GM18951 (cell line): ENCODE data around the gene NR4A1.

Experiments
- POLR2A ChIP-seq: IDR thresholded peaks from 4 replicates; pipeline ENCODE4 v1.6.1; 2011; ENCODE audit warnings: mild to moderate bottlenecking; ENCODE audit not compliant: insufficient read length, insufficient read depth; ENCODE audit errors: extremely low read depth
- in situ Hi-C: fragments of 300-500 bp; cut with MboI; formaldehyde crosslinking; loops from one replicate; pipeline ENCODE4 v1.12.0; 2022; ENCODE audit warnings: low sequenced_read_pairs, mixed read lengths, inconsistent platforms; ENCODE audit not compliant: unreplicated experiment

NR4A1 gene

GRCh38 chr12:52010692-52011601 is 40.3 kb upstream of the NR4A1 start:
- in situ Hi-C loops, result no loop called here
- no peak for TF ChIP-seq POLR2A

DNA sequence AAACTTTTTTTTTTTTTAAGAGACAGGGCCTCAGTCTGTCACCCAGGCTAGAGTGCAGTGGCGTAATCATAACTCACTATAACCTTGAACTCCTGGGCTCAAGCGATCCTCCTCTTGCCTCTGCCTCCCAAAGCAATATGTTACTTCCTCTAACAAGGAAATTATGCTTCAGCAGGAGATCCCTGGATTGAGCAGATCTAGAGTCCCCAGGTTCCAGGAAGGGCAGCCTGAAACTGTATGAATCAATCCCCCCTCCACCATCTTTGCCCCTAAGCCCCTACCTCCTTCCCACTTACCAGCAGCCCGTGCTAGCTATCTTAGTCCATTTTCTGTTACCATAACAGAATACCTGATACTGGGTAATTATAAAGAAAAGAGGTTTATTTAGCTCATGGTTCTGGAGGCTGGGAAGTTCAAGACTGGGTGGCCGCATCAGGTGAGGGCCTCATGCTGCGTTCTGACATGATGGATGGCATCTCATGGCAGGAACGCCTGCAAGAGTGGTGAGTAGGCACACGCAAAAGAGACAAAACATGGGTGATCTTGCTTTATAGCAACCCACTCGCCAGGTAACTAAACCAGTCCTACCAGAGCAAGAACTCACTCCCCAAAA is 39.5 kb upstream of the NR4A1 start:
- in situ Hi-C loops, result no loop called here
- TF ChIP-seq POLR2A, result no peak

DNA sequence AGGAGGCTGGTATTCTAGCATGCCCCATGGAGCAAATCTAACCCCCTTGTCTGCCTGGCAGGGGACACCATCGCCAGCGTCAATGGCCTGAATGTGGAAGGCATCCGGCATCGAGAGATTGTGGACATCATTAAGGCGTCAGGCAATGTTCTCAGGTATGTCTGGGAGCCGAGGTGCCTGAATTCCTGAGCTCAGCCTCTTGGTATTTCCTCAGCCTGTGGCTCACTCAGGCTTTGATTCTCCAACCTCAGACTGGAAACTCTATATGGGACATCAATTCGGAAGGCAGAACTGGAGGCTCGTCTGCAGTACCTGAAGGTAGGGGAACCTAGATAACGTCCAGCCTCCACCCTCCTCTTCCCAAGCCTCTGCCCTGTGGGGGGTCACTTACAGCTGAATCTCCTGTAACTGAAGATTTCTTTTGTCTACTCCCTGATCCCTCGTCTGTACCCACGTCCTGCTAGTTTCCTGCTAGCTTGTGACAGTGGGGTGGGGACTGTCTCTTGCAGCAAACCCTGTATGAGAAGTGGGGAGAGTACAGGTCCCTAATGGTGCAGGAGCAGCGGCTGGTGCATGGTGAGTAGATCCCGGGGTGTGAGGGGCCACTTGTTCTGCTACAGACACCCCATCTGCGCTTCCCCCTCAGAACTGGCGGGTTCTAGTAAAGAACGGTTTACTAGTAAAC is 37.5 kb upstream of the NR4A1 start:
- no peak for TF ChIP-seq POLR2A
- in situ Hi-C loops, result no loop called here

- in situ Hi-C loops, result no loop called here
Observed at GRCh38 chr12:52014567-52015530, 36.4 kb upstream of the NR4A1 start.

DNA sequence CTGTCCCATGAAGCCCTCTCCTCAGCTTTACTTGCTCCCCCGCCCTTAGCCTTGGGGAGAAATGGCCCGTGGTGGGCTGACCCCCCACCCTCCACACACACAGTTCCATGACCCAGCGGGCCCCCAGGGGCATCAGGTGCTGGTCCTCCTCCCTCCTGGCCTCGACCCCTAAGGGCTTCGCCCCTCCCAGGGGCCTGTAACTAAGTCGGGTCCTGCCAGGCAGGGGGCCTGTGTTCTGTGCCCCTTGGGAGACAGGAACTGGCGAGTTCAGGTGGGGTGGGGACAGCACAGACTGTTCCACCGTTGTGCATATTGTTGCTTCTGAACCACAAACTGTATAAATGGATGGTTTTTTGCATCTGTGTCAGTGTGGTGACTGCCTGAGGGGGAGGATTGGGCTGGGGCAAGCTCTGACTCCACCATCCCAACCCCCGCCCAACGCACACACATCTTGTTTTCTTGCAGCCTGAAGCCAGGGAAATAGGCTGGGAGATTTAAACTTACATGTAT is 35.7 kb upstream of the NR4A1 start:
- no peak for TF ChIP-seq POLR2A
- in situ Hi-C loops, result no loop called here

More at GRCh38 chr12:52014567-52015530, 36.4 kb upstream of the NR4A1 start:
- no peak for TF ChIP-seq POLR2A

DNA sequence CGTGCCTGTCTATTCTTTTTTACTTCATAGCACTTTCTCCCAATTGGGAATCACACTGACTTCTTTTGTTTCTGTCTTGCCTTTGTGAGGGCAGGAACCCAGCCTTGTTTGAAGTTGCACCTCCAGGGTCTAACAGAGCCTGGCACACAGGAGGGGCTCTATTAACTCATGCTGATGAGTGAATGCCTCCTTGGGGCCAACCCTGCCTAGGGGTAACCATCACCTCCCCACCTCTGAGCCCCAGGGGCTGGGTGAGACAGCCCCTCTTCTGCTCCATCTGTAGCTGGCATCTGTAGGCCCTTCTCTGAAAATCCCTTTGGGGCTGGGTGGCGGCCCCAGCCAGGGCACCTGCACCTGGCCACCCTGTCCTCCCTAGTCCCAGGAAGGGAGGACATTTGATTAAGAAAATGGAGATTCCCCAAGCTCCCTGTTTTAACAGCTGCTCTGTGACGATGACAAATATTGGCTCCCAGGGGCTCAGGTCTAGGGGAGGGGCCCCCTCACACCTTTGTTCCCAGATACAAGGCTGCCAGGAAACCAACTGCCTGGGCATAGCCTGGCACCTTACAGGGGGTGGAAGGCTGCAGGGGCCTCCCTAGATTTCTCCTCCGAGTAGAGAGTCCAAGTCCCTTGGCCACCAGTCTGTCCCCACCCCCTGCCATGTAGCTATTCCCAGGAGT is 32.7 kb upstream of the NR4A1 start:
- in situ Hi-C loops, result no loop called here
- TF ChIP-seq POLR2A, result no peak

- TF ChIP-seq POLR2A, result no peak
- in situ Hi-C loops, result no loop called here
Observed at GRCh38 chr12:52019113-52019770, 32.0 kb upstream of the NR4A1 start.

DNA sequence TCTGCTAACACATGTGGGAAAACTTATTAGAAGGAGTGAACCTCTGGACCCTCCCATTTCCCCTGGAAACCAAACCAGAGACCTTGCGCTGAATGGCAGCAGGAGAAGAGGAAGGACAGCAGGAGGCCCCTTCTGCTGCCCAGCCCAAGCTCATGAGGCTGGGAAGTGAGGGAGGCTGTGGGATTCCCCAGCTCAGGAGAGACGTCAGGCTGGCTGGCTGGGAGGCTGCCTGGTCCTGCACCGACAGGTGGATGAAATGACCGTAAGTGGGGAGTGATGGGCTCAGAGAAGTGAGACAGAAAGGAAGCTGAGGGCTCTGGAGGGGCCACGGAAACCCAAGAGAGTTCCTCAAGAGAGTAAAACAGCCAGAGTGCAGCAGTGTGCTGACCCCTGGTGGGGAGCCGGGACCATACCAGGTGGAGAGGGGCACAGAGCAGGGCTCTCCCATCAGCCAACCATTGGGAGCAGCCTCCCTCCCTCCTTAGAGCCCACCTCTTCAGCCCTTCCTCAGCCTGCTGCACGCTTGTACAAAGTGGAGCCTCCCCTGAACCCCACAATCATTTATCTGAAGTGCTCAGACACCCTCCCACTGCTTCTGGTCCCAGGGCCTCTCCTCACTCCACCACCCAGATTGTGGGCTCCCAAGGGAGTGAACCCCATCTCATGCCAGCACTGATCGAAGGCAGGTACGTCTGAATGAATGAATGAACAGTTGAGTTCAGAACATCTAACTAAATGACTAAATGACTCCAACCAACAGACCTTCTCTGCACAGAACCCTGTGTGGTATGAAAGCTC is 30.5 kb upstream of the NR4A1 start:
- in situ Hi-C loops, result loop anchor here (10.0 kb wide), 1 partner anchor 104 kb away; no protein-coding TSS in a partner anchor
- no peak for TF ChIP-seq POLR2A

DNA sequence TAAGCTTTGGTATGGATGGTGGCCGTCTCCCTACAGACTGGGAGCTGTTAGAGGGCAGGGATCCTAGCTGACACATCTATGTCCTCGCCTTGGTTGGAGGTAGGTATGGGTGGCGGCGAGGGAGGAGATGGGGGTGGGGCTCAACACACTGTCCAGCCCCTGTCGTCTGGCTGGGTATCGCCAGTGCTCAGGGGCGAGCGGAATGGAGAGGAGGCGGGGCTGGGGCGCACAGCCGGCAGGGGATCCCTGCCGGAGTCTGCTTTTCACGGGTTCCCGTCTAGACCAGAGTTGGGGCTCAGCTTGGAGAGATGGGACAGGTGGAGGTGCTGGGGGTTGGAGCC is 28.4 kb upstream of the NR4A1 start:
- in situ Hi-C loops, result loop anchor here (10.0 kb wide), 1 partner anchor 102 kb away; no protein-coding TSS in a partner anchor

DNA sequence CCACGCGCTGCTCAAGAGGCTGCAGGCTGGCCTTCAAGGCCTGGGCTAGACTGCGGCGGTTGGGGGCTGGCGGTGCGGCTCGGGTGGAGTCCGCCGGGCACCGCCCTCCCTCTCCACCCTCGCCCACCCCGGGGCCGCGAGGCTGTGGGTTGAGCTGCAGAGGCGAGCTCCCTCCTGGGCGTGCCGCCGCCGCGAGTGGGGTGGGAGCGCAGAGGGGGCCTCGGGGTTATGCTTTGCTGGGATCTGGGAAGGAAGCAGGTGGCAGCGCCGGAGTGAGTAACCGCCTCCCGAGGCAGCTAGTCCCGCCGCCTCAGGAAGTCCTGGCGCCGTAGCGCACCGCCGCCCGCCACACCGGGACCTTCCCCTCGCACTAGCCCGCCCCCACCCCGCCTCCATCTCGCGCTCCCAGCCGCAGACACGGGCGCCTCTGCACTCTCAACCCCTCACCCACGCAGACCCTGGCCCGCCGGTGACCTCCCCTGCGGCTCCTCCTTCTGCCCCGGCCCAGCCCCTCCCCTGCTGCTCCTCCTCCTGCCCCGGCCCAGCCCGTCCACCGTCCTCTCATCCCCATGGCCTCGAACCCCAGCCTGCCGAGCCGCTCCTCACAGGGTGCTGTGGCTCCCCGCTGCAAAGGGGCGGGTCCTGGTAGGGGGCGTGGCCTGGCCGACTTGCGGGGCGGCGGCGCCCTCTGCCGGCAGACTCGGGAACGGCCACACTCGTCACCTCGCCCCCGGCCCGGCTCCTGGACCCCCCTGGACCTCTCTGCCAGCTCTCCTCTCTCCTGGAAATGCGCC is 27.9 kb upstream of the NR4A1 start:
- in situ Hi-C loops, result loop anchor here (10.0 kb wide), 1 partner anchor 101 kb away; no protein-coding TSS in a partner anchor
- TF ChIP-seq POLR2A, result no peak

More for the DNA sequence above, 28.4 kb upstream of the NR4A1 start:
- no peak for TF ChIP-seq POLR2A
